Jurkat, Clone E6-1 (cell line): ENCODE data around the gene SNTN.

Experiments
- DNase-seq: peaks from one replicate; pipeline ENCODE4 v3.0.0-alpha.2; 2011; ENCODE audit warnings: low read depth, low spot score
- H3K4me3 ChIP-seq: 2 replicates; pipeline ENCODE4 v1.5.1; 2011; ENCODE audit warnings: mild to moderate bottlenecking, low read length, control low read depth, moderate library complexity

The SNTN gene

GRCh38 chr3:63662500-63662899 lies 10.0 kb downstream of the SNTN start:
- H3K4me3 ChIP-seq: no peak overlapping the region
- no peak for DNase-seq

DNA sequence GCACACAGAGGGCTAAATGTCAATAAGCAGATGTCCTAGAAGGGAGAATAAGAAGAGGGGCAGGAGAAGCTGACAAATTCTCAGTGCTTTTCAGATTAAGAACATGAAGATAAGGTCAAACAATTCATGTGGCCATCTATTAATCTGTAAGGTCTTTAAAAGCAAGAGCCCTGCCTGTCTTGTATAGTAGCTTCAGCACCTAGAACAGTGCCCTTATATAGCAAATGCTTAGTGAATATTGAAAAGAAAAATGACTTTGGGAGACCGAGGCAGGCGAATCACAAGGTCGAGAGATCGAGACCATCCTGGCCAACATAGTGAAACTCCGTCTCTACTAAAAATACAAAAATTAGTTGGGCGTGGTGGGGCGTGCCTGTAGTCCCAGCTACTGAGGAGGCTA lies 18.1 kb downstream of the SNTN start:
- no peak for DNase-seq
- H3K4me3 ChIP-seq: no peak overlapping the region

GRCh38 chr3:63673111-63673510 lies 20.6 kb downstream of the SNTN start:
- H3K4me3 ChIP-seq: no peak overlapping the region
- DNase-seq: no peak

DNA sequence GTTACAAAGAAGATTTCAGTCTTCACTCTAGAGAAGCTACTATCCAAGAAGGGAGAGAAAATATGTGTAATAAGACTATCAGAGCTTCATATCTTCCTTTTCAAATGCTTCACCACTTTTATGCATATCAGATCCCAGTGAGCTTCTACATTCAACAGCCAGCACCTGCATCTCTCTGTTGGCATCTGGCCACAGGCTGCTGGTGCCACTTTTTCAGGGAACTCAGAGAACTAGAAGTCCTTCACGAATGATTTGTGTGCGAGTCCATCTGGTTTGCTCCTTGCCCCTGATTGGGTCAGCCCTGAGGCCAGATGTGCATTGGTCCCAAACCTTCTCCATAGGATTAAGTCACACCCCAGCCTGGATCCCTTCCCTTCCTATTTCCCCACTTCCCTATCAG lies 22.1 kb downstream of the SNTN start:
- no peak for DNase-seq
- H3K4me3 ChIP-seq: no peak overlapping the region

DNA sequence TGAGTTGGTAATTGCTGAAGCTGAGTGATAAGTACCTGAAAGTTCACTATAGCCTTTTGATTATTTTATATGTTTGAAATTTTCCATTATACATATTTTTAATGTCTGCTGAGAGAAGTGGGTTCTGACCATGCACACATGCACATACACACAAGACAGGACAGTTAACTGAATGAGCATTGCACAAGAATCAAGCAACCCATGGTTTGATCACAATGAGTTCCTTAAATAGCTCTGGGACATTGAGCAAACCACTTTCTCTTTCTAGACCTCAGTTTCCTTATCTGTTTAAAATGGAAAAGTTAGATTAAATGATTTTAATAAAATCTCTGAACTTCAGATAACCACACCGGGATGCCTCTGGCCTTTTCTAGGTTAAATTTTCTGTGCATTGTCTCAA lies 26.7 kb downstream of the SNTN start:
- no peak for DNase-seq
- H3K4me3 ChIP-seq: no peak overlapping the region

DNA sequence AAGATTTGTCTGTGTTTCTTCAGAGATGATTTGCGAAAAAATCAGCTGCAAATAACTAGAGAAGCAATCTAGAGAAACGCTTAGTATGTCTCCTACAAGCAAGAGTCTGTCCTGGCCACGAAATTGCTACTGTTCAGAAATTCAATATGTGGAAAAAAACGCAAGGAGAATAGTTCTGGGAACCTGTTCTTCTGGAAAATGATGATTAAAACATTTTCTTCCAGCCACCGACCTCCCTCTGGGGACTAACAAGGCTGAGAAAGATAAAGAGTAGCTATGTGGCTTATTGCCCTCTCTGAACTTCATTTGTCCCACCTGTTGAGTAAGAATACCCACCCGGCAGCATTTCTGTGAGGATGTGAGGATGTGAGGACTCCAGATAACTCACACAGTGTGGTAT lies 31.6 kb downstream of the SNTN start:
- DNase-seq: no peak

DNA sequence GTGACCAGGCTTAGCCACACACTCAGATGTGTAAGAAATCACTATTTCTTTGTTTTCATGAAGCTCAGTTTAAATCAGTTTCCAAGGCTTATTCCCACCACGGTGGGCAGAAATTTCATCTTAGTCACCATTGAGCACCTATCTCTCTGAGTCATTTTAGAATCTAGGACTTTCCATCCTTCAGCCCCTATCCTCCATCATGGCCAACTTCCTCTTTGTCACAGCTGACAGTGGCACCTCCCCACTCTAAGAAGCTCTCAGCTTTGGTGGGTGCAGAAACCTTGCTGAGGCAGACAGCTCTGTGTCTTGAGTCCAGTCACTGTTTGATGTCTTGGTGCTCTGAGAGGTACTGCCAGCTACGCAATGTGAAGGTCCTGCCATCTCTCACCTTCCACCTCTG lies 32.9 kb downstream of the SNTN start:
- no peak for DNase-seq
- H3K4me3 ChIP-seq: no peak overlapping the region

More for the DNA sequence above, 31.6 kb downstream of the SNTN start:
- no peak overlapping the region for H3K4me3 ChIP-seq

DNA sequence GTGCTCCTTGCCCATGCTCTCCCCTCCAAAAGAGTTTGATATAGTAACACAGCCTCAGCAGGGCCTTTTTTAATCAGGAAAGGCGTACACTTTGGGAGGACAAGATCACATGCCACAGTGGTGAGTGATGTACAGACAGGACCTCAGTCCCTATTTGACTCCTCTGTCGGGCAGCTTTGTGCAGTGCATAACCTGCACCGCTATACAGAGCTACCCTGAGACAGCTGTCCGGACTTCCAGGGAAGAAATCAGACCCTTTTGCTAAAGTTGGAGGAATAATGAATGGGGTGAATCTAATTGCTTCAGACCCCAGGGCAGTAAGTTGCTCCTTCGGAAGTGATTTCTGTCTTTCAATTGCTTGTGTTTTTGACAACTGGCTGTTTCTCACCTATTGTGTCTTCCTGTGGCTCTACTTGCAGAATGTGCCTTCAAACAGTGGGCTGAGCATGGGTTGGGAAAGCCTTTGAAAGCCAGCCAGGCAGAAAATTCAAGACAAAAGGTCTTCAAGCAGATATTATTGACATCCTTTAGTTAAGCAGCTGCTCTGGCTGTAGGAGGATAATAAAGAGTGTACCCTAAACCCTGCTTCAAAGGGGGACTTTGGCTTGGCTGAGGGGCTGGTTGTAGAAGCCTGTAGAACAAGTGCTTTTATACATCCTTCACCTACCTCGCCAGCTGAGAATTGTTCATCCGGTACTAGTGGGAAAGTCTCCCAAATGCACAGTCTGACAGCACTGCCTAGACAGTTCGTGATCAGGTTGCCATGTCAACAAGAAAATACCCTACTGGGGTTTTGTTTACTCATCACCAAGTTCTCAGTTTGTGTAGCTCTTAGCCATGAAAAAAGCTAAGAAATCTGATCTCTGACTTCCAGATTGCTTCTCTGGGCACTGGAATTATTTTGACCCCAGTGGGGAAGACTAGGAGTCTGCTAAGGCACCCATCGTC lies 35.1 kb downstream of the SNTN start:
- no peak overlapping the region for H3K4me3 ChIP-seq

DNA sequence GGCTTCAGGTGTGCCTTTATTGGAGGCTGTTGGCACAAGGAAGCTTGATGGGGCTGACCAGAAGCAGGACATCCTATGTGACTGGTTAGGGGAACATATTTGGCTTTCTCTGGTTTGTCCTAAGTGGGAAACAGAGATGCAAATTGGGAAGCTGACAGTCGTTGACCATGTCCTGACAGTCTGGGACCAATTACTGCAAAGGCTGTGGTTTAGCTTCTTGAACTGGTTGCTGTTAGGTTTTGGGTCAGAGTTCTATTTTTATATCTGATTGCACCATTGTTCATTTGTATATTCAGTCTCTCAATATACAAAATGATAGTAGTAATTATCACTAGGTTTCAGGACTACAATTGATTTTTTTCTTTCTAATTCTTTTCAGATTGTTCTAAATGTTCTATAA lies 36.8 kb downstream of the SNTN start:
- no peak for DNase-seq
- H3K4me3 ChIP-seq: no peak overlapping the region

More for the DNA sequence above, 35.1 kb downstream of the SNTN start:
- no peak for DNase-seq

GRCh38 chr3:63693351-63693750 lies 40.9 kb downstream of the SNTN start:
- H3K4me3 ChIP-seq: no peak overlapping the region
- DNase-seq: no peak

DNA sequence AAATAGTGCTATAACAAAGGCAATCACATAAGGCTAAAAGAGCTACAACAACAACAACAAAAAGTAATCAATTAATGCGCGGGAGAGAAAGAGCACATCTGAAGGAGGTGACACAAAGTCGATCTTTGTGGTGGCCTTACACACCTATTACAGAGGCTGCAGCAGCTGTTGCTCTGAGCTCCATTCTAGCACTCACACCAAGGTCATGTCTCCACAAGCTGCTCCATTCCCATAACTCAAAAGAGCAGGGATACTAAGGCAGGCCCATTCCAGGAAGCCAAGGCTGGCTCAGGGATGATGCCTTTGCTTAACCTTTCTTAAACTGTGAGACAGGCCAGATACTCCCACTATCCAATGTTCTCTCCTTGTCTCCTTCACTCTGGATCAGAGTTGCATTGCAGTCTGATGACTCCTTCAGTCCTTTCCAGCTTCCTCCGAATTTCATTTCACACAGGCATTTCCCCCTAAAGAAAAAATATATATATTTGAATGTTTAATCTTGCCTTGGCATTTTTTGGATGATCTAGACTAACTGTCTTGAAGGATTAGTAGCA lies 52.7 kb downstream of the SNTN start:
- no peak overlapping the region for H3K4me3 ChIP-seq
- DNase-seq: no peak

DNA sequence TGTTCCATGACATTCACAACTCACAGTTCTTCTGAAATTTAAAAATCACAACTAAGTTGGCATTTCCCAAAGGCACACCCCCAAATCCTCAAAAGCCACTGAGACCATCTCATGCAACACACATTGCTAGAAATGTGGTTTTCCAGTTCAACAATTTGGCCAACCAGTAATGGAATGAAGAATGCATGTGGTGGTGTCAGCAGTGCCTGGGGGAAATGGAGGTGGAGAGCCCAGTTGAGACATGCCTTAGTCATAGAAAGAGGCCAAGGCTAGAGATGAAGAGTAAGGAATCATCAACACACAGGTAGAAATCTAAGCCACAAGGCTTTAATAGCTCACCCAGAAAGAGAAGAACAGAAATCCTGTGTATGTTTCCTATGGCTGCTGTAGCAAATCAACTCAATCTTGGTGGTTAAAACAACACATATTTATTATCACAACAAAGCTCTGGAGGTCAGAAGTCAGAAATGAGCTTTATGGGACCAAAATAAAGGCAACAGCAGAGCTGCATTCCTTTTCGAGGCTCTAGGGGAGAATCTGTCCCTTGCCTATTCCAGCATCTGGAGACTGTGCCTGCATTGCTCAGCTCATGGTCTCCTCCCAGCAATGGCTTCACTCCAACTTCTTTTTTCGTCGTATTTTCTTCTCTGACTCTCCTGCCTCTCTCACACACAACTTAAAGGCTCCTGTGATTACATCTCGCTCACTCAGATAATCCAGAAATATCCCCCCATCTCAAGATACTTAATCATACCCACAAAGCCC lies 54.0 kb downstream of the SNTN start:
- DNase-seq: no peak

GRCh38 chr3:63707731-63708130 lies 55.3 kb downstream of the SNTN start:
- no peak for DNase-seq
- no peak overlapping the region for H3K4me3 ChIP-seq

More for the DNA sequence above, 54.0 kb downstream of the SNTN start:
- H3K4me3 ChIP-seq: no peak overlapping the region

DNA sequence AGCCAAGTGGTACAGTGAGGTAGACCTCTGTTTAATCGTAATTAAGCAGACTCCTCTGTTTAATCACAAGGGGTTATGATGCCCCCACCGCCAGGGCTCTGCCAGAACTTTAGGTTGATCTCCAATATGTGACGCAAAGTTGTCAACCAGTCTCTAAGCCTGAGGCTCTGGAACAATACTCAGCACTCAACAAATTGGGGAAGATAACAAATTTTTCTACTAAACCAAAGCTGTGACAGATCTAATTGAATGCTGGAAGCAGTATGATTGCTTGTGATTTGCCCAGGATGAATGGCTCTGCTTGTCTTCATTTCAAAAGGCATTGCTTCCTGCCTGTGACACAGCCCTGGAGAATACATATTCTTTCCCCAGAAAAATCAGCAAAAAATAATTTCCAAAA lies 57.1 kb downstream of the SNTN start:
- no peak for DNase-seq
- no peak overlapping the region for H3K4me3 ChIP-seq
